ENCODE results near the gene XPNPEP1.

The XPNPEP1 gene

DNA sequence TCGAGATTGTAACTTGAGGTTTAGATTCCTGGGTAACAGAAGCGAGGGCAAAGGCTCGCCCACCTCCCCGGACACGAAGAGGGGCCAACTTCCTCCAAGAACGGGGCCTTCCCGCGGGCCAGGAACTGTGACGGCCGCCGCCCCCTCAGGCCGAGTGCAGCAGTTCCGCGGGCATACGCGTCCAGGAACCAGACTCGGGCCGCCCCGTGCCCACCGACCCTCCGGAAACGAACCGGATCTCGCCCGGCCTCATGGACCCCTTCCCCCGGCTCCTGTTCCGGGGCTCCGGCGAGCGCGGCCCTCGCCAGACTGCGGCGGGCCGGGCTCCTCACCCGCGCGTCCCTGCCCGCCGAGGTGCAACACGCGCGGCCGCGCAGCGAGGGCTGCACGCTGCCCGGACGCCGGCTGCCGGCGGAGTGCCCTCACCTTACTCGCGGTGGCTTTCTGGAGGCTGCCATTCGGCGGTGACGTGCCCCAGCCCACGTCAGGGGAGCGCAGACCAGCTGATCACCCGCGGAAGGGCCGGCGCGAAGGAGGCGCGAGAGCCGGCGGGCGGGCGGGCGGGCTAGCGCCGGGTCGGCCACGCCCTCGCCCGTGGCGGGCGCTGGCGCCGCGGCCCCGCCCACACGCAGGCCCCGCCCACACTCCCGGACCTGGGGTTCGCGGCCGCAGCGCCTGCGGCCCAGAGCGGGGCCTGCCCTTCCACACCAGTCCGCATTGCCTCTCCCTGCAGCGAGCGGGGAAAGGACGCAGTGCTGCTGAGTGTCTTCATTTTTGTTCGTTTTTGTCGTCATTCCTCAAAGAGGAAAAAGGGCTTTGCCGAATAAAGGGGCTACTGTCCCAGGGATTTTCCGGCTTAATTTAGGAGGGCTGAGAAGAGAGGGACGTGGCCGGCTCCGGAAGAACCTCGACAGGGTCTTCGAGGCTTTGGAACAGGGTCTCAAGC is at the start of gene XPNPEP1:
Gene XPNPEP1, minus strand, starts transcription at position 536 of the 946 bp plus-strand sequence. Its CDS starts 78 bp downstream, at position 458.
- no peak for FAIRE-seq

DNA sequence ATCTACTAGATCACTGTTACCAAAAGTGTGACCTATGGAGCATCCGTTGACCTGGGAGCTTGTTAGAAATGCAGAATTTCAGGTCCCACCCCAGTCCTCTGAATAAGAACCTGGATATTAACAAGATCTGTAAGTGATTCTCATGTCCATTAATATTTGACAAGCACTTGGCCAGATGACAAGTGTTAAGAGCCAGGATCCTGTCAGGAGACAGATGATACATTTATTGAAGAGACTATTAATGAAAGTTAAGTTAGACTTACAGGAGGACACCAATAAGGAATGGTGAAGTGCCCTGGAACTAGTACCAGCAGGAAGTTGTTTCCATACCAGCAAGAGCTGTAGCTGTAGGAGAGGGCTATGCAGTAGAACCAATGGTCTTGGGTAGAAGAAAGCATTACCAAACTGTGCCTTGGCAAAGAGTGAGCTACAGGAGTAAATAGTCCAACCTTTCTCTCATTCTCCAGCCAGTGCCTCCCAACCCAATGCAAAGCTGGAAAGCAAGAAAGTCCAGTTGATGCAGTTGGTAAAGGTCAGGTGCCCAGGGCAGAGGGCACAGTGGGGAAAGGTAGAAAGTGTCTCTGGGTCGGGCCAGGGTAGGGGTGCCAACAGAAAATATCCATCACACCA is 49.2 kb upstream of the XPNPEP1 start:
- no peak for FAIRE-seq

DNA sequence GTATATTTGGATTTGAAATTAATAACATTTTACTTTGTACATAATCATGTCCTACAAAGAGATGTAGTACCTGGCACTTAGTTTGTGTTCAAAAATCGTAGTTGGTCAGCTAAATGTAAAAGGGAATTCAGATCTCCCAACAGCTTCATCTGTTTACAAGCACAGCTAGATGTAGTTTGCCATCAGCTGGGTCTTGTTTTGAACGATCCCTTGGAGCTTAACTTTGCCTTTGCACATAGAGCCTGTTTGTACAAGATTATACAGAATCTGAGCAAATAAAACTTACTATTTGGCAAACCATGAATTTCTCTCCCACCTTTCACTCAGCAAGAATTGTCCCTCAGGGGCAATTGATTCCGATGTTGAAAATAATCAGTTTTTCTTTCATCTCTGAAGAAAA is 48.3 kb upstream of the XPNPEP1 start:
- no peak for FAIRE-seq

DNA sequence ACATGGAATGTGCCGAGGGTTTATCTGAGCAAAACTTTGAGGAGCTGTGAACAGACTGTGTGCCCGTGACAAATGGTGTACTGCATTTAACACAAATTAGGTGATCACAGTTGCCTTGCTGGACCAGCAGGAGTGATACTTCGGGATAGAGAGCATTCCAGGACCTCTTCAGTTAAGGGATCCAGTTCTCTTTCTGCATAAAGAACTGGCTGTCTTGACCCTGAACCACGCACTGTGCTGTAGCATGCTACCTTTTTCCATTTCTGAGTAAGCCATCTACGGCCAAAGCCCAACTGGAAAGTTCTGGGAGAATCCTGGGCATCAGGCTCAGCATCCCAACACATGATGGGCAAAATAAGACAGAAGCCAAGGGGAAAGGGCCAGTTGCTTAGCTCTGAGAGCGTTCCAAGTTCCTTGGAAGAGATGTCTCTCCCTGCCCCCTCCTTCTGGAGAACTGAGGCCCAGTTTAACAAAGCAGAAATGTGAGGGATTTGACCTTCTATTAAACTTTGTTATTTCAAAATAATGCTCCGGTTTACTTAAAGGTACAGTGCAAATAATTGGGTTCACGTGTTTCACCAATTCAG is 46.5 kb upstream of the XPNPEP1 start:
- no peak for FAIRE-seq

DNA sequence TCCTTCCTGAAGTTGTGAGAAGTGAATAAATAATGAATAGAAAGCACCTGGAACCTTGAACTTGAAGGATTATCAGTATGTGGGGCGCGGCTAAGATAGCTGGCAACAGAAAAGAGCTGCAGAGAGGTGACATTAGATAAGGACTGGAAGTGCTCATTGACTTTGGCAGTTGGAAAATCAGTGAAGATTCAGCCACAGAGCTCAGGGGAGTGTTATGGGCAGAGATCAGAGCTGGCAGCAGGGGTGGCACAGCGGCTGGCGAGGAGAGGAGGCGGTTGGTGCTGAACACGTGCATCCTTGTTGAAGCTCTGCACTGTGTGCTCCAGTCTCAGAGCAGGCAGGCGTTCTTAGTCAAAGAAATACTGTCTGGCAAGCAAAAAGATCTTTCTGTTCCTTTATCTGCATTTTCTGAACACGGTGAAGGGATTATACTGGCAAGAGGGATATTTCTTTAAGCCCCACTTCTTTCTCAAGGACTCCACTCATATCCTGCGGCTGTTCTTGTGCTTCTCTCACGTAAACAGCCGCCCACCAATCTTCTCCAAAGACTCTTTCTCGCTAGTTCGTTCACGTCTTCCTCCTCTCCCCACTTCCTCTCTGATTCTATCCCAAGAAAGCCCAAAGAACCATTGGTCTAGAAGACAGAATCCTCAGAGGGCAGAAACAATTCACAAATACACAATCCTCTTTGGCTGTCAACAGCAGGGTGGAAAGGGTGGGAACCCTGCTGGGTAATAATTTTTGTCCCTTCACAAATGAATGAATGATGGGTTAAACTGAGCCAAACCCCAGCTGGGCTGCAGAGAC is 45.8 kb upstream of the XPNPEP1 start:
- no peak for FAIRE-seq

DNA sequence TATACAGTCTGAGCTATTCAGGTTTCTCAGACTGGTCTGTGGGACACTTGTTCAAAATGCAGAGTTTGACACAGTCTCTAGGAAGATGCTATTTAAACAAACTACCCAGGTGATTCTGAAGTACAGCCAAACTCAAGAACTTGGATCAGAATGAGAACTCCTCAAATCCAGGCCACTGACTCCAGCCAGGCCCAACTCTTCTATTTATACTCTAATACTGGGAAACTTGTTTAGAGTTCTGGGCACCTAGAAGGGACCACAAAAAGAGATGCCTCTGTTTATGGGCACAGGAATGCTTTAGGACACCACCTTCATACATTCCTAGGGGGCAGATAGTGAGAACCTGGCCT is 44.4 kb upstream of the XPNPEP1 start:
- FAIRE-seq: no peak

DNA sequence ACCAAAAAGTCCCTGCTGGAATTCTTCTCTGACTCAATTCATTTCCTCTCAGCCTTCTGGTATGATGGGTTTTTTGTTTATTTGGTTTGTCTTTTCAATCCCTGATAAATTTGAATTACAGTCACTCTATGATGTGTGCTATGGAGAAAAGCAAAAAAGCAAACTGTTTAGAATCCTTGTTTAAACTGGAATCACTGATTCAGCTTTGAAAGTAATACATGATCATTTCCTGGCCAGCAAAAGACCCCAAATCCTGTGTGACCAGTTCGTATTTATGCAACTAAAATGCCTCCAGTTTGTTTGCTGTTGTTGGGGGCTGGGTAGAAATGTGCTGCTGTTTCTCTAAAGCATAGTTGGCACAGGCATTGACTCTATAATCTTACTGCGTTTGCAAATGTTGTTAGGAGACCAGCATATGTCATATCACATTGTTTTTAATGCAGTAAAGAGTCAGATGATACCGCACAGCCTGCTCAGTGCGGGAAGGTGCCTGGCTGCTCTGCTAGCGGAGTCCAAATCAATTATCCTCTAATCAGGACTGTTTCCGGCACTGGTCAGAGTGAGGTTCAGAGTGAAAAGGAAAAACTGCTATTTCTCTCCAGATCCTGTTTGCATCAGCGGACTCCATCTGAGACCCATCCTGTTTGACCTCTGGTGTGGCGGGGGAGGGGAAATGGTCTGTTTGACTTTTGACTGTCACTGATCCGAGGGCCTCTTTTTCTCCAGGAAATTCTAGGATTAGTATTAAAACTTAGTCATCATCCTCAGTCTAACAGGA is 43.8 kb upstream of the XPNPEP1 start:
- no peak for FAIRE-seq

DNA sequence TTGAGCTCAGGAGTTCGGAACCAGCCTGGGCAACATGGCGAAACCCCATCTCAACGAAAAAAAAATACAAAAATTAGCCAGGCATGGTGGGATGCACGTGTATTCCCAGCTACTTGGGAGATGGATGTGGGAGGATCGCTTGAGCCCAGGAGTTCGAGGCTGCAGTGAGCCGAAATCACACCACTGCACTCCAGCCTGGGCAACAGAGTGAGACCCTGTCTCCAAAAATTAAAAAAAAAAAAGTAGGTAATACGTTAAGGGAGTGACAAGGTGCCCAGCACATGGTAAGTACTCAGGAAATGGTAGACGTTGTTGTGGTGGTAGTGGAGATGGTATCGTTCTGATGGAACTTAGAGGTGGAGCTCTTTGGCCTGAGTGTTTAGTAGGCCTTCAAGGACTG is 41.0 kb upstream of the XPNPEP1 start:
- FAIRE-seq: no peak

DNA sequence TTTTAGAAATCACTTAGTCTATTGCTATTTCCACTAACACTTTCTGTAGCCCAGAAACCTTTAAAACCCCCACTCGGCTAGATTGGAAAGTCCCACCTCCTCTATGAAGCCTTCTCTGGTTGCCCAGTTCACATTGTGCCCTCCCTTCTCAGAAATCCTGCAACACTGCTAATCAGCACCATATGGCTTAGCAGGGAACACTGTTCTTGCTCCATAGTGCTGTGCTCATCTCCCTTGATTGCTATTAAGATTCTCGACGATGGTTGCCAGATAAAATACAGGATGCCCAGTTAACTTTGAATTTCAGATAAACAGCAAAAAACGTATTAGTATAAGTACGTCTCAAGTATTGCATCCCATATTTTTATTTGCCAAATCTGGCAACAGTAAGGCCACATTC is 40.1 kb upstream of the XPNPEP1 start:
- no peak for FAIRE-seq

DNA sequence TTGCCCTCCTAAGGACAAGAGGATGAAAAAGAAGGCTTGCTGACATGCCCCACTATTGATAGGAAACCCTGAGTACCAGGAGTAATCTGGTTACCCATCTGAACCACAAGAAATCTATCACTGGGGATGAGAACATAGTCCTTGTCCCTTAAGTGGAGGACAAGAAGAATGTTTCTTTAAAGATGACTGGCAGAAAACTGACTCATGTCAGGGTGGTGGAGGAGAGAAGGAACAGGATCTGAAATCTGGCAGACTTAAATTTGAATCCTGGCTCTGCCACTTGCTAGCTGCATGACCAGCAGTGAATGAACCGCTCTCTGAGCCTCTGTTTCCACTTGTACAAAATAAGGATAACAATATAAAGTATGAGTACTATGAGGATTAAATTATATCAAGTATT is 38.9 kb upstream of the XPNPEP1 start:
- no peak for FAIRE-seq

DNA sequence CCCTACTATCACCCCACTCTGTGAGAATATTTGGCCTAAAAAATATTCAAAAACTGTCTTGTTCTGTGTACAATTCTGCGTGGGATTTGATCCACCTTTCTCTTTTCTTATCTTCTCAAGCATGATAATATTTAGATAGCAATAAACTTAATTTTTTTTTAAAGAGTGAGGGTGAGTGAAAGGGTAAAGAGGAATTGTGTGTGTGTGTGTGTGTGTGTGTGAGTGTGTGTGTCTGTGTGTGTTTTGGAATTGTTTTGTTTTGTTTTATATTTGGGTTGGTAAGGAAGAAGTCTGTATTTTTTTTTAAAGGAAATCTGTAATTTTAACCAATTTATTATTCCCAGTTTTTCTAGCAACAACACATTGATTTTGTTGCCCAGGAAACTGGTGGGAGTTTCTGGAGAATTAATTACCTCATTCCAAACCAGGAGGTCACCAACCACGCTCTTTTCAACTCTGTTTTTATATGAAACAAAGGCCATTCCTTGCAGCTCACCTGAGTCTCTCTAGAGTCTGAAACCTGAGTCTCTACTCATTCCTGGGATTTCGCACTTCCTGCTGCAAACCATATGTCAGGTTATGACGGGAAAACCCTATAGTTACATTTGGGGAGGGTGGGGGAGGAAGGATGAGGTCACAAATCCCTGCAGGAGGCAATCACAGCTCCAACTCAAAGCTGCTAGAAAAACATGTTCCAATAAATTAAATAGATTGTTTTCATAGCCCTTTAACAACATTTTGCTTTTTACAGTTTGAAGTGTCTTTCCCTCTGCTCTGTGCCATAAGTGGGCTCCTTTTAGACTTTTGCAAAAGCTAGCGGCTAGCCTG is 38.1 kb upstream of the XPNPEP1 start:
- FAIRE-seq: no peak

DNA sequence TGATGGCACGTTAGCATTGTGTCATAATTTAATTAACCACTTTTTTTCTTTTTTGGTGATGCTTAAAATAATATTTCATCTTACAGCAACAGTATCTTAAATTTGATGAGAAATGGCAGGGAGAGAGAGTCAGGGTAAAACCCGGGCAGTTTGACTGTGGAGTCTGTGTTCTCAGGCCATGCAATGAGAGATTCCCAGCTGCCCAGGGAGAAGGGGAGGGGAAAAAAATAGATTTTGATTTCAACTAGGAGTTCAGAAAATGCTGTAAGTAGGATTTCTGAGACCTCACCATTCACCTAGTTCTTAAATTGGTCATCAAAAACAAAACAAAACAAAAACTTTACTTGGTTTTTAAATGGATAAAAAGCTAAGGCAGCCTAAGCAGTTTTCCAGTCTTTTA is 37.4 kb upstream of the XPNPEP1 start:
- no peak for FAIRE-seq

DNA sequence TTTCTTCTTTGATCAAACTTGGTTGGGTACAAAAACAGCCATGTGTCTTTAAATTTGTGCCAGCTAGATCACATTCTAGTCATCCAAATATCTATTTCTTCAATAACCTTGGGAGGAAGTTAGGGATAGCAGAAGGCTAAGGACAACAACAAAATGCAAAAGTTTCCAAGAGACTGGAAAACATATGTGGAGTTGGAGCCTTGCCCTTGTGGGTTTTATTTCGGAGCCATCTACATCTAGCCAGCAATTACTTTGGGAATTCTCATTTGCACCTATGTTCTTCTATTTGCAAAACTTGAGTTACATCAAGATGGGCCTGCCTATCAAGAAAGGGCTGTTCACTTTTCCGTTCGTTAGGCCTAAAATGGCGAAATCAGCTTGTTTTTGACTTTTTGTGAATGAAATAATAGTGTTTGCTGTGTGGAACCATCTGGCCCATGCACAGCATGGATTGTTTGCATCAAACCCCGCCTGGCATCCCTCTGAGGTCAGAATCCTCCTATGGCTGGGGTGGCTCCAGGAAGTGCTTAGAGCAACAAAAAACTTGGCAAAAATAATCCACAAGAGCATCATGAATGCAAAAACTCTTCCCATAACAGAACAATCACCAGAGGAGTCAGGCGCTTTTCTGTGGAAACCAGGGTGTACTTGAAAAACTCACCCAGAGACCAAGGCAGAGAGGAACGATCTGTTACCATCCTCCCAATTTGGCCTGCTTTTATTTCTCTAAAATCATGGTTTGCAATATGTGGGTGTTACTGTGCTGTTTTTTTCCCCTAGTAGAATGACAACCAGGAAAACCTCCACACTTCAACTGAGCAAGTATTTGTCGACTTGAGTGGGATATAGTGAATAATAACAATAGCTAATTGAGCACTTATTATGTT is 36.2 kb upstream of the XPNPEP1 start:
- no peak for FAIRE-seq

DNA sequence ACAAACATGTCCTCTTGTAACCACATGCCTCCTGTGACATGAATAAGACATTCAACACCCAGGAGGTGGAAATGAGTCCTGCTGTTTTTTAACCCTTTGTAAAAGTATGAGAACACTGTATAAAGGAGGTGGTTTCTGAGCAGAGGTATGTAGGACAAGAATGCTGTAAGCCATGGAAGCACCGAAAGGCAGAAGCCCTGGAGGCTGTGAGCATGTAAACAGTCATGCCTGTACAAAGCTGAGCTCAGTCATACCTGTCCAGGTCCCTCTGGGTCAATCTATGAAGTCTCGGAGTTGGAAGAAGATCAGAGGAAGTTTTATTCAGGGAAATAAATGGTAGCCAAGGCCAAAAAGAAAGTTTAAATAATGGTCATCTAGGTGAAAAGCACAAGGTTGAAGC is 34.7 kb upstream of the XPNPEP1 start:
- FAIRE-seq: no peak

DNA sequence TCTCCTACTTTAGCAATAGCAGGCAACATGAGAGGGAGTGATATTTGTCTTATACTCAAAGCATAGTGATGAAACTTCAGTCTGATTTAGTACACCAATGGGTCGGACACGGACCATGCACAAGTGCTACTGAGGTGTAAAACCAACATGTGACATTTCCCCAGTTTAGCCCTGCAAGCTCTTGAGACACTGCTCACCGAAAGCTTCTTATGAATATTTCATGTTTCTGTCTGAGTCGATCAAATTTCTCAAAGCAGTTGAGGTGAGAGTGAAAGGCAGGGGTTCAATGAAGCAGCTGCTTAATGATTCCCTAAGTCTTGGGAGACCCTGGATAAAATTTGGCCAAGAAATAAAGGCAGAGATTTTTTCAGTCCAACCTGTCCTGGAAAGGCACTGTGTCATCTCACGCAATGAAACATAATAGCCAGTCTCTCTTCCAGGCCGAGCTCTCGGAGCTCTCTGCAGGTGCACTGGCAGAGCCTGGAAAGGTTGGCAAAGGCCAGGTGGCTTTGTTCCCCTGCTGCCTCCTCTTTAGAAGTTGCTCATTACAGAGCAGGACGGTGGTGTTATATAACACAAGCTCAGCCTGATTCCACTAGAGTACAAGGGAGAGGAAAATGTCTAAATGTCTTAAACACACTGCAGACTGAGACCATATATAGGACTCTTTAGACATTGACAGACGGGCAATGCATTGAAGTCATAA is 33.9 kb upstream of the XPNPEP1 start:
- no peak for FAIRE-seq

DNA sequence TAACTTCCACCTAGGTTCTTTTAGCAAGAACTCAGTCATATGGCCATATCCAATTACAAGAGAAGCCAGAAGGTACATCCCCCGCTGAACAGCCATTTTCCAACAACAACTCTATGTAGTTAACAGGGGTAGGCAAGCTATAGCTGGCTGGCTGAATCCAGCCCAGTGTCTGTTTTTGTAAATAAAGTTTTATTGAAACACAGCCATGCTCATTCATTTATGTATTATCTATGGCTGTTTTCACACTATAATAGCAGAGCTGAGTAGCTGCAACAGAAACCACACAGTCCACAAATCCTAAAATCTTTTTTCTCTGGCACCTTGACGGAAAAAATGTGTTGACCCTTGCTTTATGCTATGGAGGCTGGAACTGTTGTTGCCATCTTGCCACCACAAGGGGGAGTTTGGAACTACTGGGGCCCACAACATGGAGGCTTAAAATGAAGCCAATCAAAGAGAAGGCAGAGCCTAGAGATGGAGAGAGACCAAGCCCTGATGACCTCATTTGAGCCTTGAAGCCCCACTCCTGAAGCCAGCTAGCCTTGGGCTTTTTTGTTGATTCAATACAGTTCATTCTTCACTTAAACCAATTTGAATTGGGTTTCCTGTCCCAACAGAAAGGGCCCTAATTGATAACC is 33.3 kb upstream of the XPNPEP1 start:
- no peak for FAIRE-seq

DNA sequence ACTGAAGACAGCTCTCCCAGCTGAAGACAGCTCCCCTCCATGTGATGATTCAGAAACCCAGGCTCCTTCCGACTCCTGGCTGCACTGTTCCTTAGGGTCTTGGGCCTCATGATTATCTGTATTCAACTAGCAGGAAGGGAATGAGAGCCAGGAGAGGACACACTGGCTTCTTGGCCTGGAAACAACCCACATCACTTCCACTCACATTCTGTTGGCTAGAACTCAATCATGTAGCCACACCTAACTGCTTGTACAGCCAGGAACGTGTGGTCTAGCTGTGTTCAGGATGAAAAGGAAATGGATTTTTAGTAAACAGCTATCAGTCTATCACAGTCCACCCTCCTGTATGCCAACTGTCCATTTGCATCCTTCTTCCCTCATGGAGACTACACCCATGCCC is 30.5 kb upstream of the XPNPEP1 start:
- no peak for FAIRE-seq

DNA sequence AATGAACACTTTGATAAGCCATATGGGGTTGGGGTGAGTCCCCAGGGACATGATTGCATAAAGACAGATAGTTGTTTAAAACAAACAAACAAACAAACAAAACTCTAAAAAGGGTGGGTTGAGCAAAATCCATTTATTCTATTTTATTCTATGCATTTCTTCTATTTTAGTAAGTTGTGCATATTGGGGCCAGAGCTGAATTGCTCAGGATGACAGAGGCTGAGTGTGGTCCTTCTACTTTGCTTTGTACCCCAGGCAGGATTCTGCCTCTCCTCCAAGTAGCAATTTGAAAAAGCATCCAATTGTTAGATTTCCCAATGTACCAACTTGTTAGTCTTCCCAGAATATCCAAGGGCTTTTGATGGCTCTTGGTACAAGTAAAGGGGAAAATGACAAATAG is 29.2 kb upstream of the XPNPEP1 start:
- no peak for FAIRE-seq

All from A204.1 (cell line).